ENCODE data around the gene ADA.

The ADA gene

DNA sequence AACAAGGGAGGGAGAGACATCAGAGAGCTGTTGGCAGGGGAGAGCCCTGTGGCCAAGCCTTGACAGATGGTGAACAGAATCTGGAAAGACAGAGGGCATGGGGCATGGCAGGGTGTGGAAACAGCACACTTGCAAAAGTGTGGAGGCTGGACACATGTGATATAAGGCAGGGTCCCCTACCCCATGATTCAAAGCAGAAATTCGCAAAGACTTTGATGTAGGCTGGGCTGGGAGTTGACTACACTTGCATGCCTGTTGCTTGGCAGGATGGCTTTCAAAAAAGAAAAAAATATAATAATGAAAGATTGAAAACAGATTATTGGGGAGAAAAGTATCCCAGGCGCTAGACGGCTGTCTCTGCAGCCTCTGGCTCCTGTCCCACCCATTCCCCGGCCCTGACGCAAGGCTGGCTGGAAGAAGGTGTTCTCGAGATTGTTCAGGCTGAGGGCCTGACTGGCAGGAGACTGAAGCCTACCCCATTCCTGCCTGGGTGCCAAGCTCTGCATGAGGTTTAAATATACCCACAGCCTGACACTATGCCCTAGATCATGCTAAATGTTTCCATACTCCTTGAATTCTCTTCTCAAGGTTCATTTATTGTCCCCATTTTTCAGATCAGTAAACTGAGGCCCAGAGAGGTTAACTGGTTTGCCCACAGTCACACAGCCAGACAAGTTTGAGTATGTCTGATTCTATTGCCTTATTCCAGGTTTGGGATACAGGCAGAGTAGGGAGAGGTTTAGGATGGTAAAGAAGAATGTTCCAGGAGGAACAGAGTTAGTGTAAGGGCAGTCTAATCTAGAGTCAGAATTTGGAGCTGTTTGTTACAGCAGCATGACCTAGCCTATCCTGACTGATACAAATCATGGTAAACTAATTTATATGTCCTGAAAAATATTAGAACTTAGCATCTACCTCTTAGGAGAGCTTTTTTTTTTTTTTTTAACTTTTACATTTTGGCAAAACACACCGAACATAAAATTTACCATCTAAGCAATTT lies 40.2 kb upstream of the ADA start:
- H3K27me3 ChIP-seq (ENCODE audit: insufficient read depth, poor library complexity, severe bottlenecking): no peaks in the 10 kb centered on the region
- H3K4me3 ChIP-seq (replicated peaks; ENCODE audit: insufficient read depth, low read length): no peak overlapping the region
- TF ChIP-seq, protein P1, sequence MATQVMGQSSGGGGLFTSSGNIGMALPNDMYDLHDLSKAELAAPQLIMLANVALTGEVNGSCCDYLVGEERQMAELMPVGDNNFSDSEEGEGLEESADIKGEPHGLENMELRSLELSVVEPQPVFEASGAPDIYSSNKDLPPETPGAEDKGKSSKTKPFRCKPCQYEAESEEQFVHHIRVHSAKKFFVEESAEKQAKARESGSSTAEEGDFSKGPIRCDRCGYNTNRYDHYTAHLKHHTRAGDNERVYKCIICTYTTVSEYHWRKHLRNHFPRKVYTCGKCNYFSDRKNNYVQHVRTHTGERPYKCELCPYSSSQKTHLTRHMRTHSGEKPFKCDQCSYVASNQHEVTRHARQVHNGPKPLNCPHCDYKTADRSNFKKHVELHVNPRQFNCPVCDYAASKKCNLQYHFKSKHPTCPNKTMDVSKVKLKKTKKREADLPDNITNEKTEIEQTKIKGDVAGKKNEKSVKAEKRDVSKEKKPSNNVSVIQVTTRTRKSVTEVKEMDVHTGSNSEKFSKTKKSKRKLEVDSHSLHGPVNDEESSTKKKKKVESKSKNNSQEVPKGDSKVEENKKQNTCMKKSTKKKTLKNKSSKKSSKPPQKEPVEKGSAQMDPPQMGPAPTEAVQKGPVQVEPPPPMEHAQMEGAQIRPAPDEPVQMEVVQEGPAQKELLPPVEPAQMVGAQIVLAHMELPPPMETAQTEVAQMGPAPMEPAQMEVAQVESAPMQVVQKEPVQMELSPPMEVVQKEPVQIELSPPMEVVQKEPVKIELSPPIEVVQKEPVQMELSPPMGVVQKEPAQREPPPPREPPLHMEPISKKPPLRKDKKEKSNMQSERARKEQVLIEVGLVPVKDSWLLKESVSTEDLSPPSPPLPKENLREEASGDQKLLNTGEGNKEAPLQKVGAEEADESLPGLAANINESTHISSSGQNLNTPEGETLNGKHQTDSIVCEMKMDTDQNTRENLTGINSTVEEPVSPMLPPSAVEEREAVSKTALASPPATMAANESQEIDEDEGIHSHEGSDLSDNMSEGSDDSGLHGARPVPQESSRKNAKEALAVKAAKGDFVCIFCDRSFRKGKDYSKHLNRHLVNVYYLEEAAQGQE (IDR thresholded peaks at IDR 0.05; ENCODE audit: insufficient replicate concordance, low read depth): no peak
- TF ChIP-seq, protein P2, sequence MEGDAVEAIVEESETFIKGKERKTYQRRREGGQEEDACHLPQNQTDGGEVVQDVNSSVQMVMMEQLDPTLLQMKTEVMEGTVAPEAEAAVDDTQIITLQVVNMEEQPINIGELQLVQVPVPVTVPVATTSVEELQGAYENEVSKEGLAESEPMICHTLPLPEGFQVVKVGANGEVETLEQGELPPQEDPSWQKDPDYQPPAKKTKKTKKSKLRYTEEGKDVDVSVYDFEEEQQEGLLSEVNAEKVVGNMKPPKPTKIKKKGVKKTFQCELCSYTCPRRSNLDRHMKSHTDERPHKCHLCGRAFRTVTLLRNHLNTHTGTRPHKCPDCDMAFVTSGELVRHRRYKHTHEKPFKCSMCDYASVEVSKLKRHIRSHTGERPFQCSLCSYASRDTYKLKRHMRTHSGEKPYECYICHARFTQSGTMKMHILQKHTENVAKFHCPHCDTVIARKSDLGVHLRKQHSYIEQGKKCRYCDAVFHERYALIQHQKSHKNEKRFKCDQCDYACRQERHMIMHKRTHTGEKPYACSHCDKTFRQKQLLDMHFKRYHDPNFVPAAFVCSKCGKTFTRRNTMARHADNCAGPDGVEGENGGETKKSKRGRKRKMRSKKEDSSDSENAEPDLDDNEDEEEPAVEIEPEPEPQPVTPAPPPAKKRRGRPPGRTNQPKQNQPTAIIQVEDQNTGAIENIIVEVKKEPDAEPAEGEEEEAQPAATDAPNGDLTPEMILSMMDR (IDR thresholded peaks at IDR 0.05; ENCODE audit: insufficient read depth, low read length): no peak
- no peak for DNase-seq (ENCODE audit: low read depth in 1 of 2, low spot score in 1 of 2)
- no peak overlapping the region for H3K27ac ChIP-seq (replicated peaks)

DNA sequence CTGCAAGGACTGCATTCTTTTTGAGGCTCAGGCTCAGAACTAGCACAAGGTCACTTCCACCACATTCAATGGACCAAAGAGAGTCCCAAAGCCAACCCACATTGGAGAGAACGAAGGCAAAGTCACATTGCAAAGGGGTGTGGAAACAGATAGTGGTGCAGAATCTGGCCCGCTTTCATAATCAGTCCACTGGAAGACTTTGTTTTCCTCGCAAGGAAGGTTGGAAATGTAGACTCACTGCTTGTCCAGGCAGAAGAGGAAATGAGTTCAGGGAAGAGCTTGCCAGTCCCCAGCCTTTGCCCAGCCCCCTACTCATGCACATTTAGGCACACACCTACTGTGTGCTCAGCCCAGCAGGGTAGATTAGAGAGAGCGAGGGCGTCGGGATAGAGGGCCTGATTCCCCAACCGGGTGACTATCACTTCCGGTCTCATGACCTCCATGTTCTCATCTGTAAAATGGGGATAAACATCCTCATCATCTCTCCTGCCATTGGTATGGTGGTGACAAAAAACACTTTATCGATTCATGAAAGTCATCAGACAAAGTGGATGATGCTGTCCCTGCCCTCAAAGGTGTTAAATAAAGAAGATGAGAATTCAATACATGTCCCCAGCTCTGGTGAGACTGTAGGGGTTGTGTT lies 39.4 kb upstream of the ADA start:
- no peaks in the 10 kb centered on the region for H3K27me3 ChIP-seq (ENCODE audit: insufficient read depth, poor library complexity, severe bottlenecking)
- no peak overlapping the region for H3K4me3 ChIP-seq (replicated peaks; ENCODE audit: insufficient read depth, low read length)
- TF ChIP-seq SPI1 (IDR thresholded peaks at IDR 0.05; ENCODE audit: borderline replicate concordance, low read depth) (no peak), POLR2AphosphoS5 (IDR thresholded peaks at IDR 0.05; ENCODE audit: low read depth) (no peak)
- TF ChIP-seq, protein P1 (IDR thresholded peaks at IDR 0.05; ENCODE audit: insufficient replicate concordance, low read depth): no peak
- TF ChIP-seq, protein P2 (IDR thresholded peaks at IDR 0.05; ENCODE audit: insufficient read depth, low read length): no peak
- DNase-seq (ENCODE audit: low read depth in 1 of 2, low spot score in 1 of 2): no peak
- H3K27ac ChIP-seq (replicated peaks): no peak overlapping the region

DNA sequence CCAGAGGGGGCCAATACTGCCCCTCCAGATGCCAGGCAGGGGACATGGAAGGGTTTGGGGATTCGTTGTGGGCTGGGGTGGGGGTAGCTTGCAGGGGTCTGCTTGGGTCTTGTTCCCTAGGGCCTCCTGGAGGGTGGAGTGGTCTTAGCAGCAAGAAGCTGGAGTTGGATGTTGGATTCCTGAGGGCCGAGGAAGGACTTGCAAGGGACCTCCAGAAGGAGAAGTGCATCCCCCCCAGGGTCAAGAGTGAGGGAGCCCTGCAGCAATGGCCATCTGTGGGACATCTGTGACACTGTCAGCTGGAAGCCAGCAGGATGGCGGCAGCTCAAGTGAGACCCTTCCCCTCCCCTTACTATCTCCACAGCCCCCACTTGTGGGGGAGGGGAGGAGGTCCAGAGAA lies 38.3 kb upstream of the ADA start:
- Histone ChIP-seq H3K4me3 (replicated peaks; ENCODE audit: insufficient read depth, low read length) (no peak overlapping the region), H3K27ac (replicated peaks) (no peak overlapping the region), H3K27me3 (ENCODE audit: insufficient read depth, poor library complexity, severe bottlenecking) (no peaks in the 10 kb centered on the region)
- TF ChIP-seq, protein P1 (IDR thresholded peaks at IDR 0.05; ENCODE audit: insufficient replicate concordance, low read depth): no peak
- TF ChIP-seq, protein P2 (IDR thresholded peaks at IDR 0.05; ENCODE audit: insufficient read depth, low read length): no peak
- no peak for DNase-seq (ENCODE audit: low read depth in 1 of 2, low spot score in 1 of 2)
